ENCODE data around the gene ARID1A. TPM values are rescaled to one million over a fixed set of nuclear protein-coding genes. Genes with fewer than 3 reads are reported as not detected.

The ARID1A gene
- total and polyA plus RNA-seq, 2 donors (not counting 1 experiment from before 2014, with no cell fraction given): 12.9 to 16.0 TPM

DNA sequence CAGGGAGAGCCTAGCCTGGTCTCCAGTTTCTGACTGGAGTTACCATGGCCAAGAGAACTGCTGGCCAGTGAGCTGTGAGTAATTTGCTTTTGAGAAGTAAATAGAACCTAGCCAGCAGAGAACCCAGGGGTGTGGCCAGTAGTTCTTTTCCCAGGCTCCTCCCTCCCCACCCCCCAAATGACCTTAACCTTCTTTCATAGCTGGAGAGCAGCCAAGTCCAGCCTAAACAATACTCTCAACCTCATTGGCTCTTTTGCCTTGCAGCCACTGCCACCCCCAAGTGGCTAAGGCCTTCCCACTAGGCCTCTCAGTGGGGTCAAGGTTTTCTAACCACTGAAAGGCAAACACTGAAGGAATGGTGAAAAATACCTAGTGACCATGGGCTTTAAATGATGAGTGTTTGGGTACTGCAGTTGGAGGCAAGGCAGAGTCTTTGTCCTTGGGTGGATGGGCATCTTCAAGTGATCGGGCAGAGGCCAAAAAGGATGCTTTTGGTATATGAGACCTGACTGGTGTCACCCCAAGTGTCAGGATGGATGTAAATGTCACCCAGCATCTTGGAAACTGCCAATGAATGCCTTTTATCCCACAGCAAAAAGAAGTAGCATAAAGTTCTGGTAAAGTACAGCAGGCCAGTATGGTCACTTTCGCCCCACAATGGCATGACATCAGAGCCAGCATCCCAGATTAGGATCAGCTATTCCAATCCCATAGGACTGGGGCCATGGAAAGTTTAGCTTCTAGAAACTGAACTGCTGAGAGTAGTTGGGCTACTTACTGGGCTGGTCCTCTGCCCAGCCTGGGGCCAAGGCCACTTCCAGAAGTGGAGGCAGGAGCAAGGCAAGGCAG, 88.4 kb downstream of the ARID1A start:
- Histone ChIP-seq H3K9me3 (ENCODE audit: control insufficient read depth, insufficient read depth, low read depth, low read length) (no peaks in the 10 kb centered on the region), H3K4me1 (ENCODE audit: control insufficient read depth, extremely low read depth, insufficient read depth, low read length) (peaks cover 33% of the 10 kb centered on the region), H3K79me2 (ENCODE audit: control insufficient read depth, insufficient read depth, low read length) (peaks cover 16% of the 10 kb centered on the region), H3K4me2 (ENCODE audit: extremely low read depth, insufficient read depth, low read length) (no peak overlapping the region), H4K20me1 (ENCODE audit: control insufficient read depth, extremely low read depth, insufficient read depth, low read length) (no peaks in the 10 kb centered on the region), H3K36me3 (ENCODE audit: control insufficient read depth, insufficient read depth, low read length) (peaks cover 13% of the 10 kb centered on the region), H3K4me3 (replicated peaks in 1 of 4; ENCODE audit: control extremely low read depth in 1 of 4, insufficient read depth in 1 of 4, low read depth in 3 of 4, low read length in 4 of 4) (no peak overlapping the region), H3K9ac (ENCODE audit: insufficient read depth, low read length) (no peak overlapping the region), H3K27ac (ENCODE audit: insufficient read depth, low read length) (peak overlapping the region; percentile 33), H2AFZ (ENCODE audit: low read length) (no peak overlapping the region), H3K27me3 (ENCODE audit: control insufficient read depth, insufficient read depth, low read length) (no peaks in the 10 kb centered on the region)
- peak; percentile 59 to 98 for DNase-seq (ENCODE audit: low read depth in 2 of 2)
- TF ChIP-seq EZH2 (IDR thresholded peaks at IDR 0.05; ENCODE audit: low read length, missing control alignments): no peak
- TF ChIP-seq, protein P1, sequence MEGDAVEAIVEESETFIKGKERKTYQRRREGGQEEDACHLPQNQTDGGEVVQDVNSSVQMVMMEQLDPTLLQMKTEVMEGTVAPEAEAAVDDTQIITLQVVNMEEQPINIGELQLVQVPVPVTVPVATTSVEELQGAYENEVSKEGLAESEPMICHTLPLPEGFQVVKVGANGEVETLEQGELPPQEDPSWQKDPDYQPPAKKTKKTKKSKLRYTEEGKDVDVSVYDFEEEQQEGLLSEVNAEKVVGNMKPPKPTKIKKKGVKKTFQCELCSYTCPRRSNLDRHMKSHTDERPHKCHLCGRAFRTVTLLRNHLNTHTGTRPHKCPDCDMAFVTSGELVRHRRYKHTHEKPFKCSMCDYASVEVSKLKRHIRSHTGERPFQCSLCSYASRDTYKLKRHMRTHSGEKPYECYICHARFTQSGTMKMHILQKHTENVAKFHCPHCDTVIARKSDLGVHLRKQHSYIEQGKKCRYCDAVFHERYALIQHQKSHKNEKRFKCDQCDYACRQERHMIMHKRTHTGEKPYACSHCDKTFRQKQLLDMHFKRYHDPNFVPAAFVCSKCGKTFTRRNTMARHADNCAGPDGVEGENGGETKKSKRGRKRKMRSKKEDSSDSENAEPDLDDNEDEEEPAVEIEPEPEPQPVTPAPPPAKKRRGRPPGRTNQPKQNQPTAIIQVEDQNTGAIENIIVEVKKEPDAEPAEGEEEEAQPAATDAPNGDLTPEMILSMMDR (conservative IDR thresholded peaks at IDR 0.05 in 1 of 2, IDR thresholded peaks at IDR 0.05 in 1 of 2; ENCODE audit: low read depth in 1 of 2, low read length in 2 of 2): no peak

DNA sequence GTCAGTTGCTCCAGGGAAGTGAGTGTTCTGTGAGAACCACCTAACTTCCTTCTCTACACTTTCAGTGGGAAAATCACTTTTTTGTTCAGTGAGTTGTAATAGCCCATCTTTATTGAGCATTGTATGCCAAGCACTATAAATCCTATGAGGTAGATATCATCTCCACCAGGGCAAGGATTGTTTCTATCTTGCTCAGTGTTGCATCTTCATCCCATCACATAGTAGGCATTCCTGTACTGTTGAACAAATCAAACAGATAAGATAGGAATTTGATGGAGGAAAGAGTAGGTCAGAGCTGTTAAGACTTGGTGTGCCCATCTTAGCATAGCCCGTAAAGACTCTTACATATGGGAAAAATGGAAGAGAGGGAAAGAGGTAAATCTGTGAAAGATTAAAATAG, 89.1 kb downstream of the ARID1A start:
- no peak for DNase-seq (ENCODE audit: low read depth in 2 of 2)
- no peak overlapping the region for H3K4me2 ChIP-seq (ENCODE audit: extremely low read depth, insufficient read depth, low read length)
- H2AFZ ChIP-seq (ENCODE audit: low read length): no peak overlapping the region
- peaks cover 12% of the 10 kb centered on the region for H3K79me2 ChIP-seq (ENCODE audit: control insufficient read depth, insufficient read depth, low read length)
- H3K4me3 ChIP-seq (replicated peaks in 1 of 4; ENCODE audit: control extremely low read depth in 1 of 4, insufficient read depth in 1 of 4, low read depth in 3 of 4, low read length in 4 of 4): no peak overlapping the region
- H3K4me1 ChIP-seq (ENCODE audit: control insufficient read depth, extremely low read depth, insufficient read depth, low read length): peaks cover 33% of the 10 kb centered on the region
- no peaks in the 10 kb centered on the region for H3K9me3 ChIP-seq (ENCODE audit: control insufficient read depth, insufficient read depth, low read depth, low read length)
- H3K36me3 ChIP-seq (ENCODE audit: control insufficient read depth, insufficient read depth, low read length): peaks cover 8% of the 10 kb centered on the region
- TF ChIP-seq EZH2 (IDR thresholded peaks at IDR 0.05; ENCODE audit: low read length, missing control alignments): no peak
- TF ChIP-seq, protein P1 (conservative IDR thresholded peaks at IDR 0.05 in 1 of 2, IDR thresholded peaks at IDR 0.05 in 1 of 2; ENCODE audit: low read depth in 1 of 2, low read length in 2 of 2): no peak
- no peaks in the 10 kb centered on the region for H3K27me3 ChIP-seq (ENCODE audit: control insufficient read depth, insufficient read depth, low read length)
- no peaks in the 10 kb centered on the region for H4K20me1 ChIP-seq (ENCODE audit: control insufficient read depth, extremely low read depth, insufficient read depth, low read length)
- H3K9ac ChIP-seq (ENCODE audit: insufficient read depth, low read length): no peak overlapping the region
- H3K27ac ChIP-seq (ENCODE audit: insufficient read depth, low read length): peak overlapping the region; percentile 33

DNA sequence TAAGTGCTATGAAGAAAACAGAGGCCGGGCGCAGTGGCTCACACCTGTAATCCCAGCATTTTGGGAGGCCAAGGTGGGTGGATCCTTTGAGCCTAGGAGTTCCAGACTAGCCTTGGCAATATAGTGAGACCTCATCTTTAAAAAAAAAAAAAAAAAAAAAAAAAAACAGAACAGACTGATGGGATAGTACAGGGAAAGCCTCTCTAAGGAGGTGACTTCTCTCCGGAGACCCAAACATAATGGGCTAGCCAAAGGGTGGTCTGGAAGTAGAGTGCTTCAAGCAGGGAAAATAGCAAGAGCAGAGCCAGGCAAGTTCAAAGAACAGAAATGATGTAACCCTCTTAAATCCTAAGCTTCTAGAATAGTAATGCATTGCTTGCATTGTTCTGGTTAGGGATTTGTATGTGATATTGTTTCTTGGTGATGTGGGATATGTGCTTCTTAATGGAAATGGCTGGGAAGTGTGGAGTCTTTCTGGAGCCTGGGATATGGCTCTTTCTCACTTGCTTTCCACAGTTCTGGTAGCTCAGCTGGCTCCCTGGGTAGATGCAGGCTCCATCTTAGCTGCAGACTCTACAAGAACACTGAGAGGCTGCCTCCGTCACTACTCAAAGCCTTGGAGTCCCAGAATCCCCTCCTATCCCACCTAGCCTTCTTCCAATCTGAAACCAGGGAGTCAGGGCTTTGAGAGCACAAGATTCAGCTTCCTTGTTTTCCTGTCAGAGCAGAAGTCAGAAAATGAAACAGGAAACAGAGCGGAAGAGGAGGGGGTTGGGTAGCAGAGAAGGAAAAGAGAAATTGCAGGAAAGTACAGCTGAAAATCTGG, 90.0 kb downstream of the ARID1A start:
- Histone ChIP-seq H4K20me1 (ENCODE audit: control insufficient read depth, extremely low read depth, insufficient read depth, low read length) (no peaks in the 10 kb centered on the region), H3K27me3 (ENCODE audit: control insufficient read depth, insufficient read depth, low read length) (no peaks in the 10 kb centered on the region), H3K36me3 (ENCODE audit: control insufficient read depth, insufficient read depth, low read length) (no peaks in the 10 kb centered on the region), H3K4me1 (ENCODE audit: control insufficient read depth, extremely low read depth, insufficient read depth, low read length) (peaks cover 35% of the 10 kb centered on the region), H2AFZ (ENCODE audit: low read length) (no peak overlapping the region), H3K9me3 (ENCODE audit: control insufficient read depth, insufficient read depth, low read depth, low read length) (no peaks in the 10 kb centered on the region), H3K4me3 (replicated peaks in 1 of 4; ENCODE audit: control extremely low read depth in 1 of 4, insufficient read depth in 1 of 4, low read depth in 3 of 4, low read length in 4 of 4) (no peak overlapping the region), H3K9ac (ENCODE audit: insufficient read depth, low read length) (no peak overlapping the region), H3K79me2 (ENCODE audit: control insufficient read depth, insufficient read depth, low read length) (peaks cover 4% of the 10 kb centered on the region), H3K27ac (ENCODE audit: insufficient read depth, low read length) (peak overlapping the region; percentile 99), H3K4me2 (ENCODE audit: extremely low read depth, insufficient read depth, low read length) (peak overlapping the region; percentile 60)
- TF ChIP-seq, protein P1 (conservative IDR thresholded peaks at IDR 0.05 in 1 of 2, IDR thresholded peaks at IDR 0.05 in 1 of 2; ENCODE audit: low read depth in 1 of 2, low read length in 2 of 2): no peak
- TF ChIP-seq EZH2 (IDR thresholded peaks at IDR 0.05; ENCODE audit: low read length, missing control alignments): no peak
- peak; percentile 53 to 63 for DNase-seq (ENCODE audit: low read depth in 2 of 2)
